OCI-LY7 (cell line): ENCODE results near the gene DSCAM. TPM values are rescaled to one million over a fixed set of nuclear protein-coding genes. Genes with fewer than 3 reads are reported as not detected.

Source experiments
- BruUV-seq: library from RNA; stranded (reverse); fragments of 400-500 nt; replicated peaks from 2 replicates; lab custom pipeline; 2021; lab: Mats Ljungman, UMichigan
- CTCF ChIA-PET: fragments of 300-600 bp; sonication (Branson Sonifier 250); formaldehyde crosslinking; loops from one replicate; lab custom pipeline; 2022; ENCODE audit warnings: antibody characterized with exemption; ENCODE audit not compliant: unreplicated experiment; lab: Charles Lee
- POLR2A ChIA-PET: fragments of 300-600 bp; sonication (Branson Sonifier 250); formaldehyde crosslinking; loops from one replicate; lab custom pipeline; 2022; ENCODE audit warnings: antibody characterized with exemption; lab: Charles Lee
- DNase-seq: peaks from one replicate; pipeline ENCODE4 v3.0.0-alpha.2; 2015; ENCODE audit warnings: low spot score
- H2AFZ ChIP-seq: fragments of 200-600 bp; sonication (generic), shearing (Covaris generic); 2 replicates; pipeline ENCODE4 v1.6.1; 2014; ENCODE audit warnings: mild to moderate bottlenecking, antibody characterized with exemption, low read length, moderate library complexity
- H3K27ac ChIP-seq: fragments of 200-600 bp; sonication (generic); 2 replicates; pipeline ENCODE4 v1.5.1; 2014; ENCODE audit warnings: mixed run types, low read depth, mild to moderate bottlenecking, moderate library complexity, low read length, inconsistent platforms; ENCODE audit not compliant: poor library complexity, severe bottlenecking
- H3K36me3 ChIP-seq: fragments of 200-600 bp; sonication (generic); 2 replicates; pipeline ENCODE4 v1.6.1; 2014; ENCODE audit warnings: mild to moderate bottlenecking, antibody characterized with exemption, low read length, moderate library complexity, mixed read lengths; ENCODE audit not compliant: insufficient read depth
- H3K4me1 ChIP-seq: fragments of 200-600 bp; sonication (generic); 2 replicates; pipeline ENCODE4 v1.5.1; 2014; ENCODE audit warnings: mild to moderate bottlenecking, low read length; ENCODE audit not compliant: insufficient read depth, poor library complexity, severe bottlenecking
- H3K4me2 ChIP-seq: fragments of 200-600 bp; sonication (generic); 2 replicates; pipeline ENCODE4 v1.6.1; 2014; ENCODE audit warnings: mild to moderate bottlenecking, low read length
- H3K4me3 ChIP-seq: fragments of 200-600 bp; sonication (generic); 2 replicates; pipeline ENCODE4 v1.5.1; 2014; ENCODE audit warnings: mild to moderate bottlenecking, low read depth, low read length; ENCODE audit not compliant: poor library complexity, severe bottlenecking
- H3K79me2 ChIP-seq: fragments of 200-600 bp; sonication (generic); 2 replicates; pipeline ENCODE4 v1.6.1; 2016; ENCODE audit warnings: low read depth, mild to moderate bottlenecking, low read length, moderate library complexity, mixed read lengths; ENCODE audit not compliant: insufficient read depth
- H3K9me2 ChIP-seq: fragments of 200-600 bp; sonication (generic); 2 replicates; pipeline ENCODE4 v1.6.1; 2016; ENCODE audit warnings: mild to moderate bottlenecking, low read length, mixed read lengths; ENCODE audit not compliant: insufficient read depth
- H3K9me3 ChIP-seq: fragments of 200-600 bp; sonication (generic); 2 replicates; pipeline ENCODE4 v1.6.1; 2014; ENCODE audit warnings: mild to moderate bottlenecking, mixed run types, low read length, mixed read lengths
- H4K20me1 ChIP-seq: fragments of 200-600 bp; sonication (generic); 2 replicates; pipeline ENCODE4 v1.6.1; 2014; ENCODE audit warnings: mild to moderate bottlenecking, antibody characterized with exemption, low read length, moderate library complexity, mixed read lengths; ENCODE audit not compliant: insufficient read depth
- EZH2phosphoT487 ChIP-seq: fragments of 200-600 bp; sonication (generic); IDR thresholded peaks from 2 replicates; pipeline ENCODE4 v1.6.1; 2018; ENCODE audit warnings: low read depth, borderline replicate concordance, mild to moderate bottlenecking, mixed run types, antibody characterized with exemption, low read length, moderate library complexity, mixed read lengths
- intact Hi-C: fragments of 100-400 bp; cut with micrococcal nuclease; formaldehyde crosslinking; loops from one replicate; pipeline ENCODE4 v1.10.0; 2022; ENCODE audit not compliant: unreplicated experiment
- total RNA-seq, 2 experiments: library from RNA; depleted of rRNA in 1 of 2; stranded (reverse); fragments of >200 nt in 1 of 2; shearing (Covaris generic) in 1 of 2; gene quantifications; 2 replicates each; pipeline ENCODE4 v1.2.3, GENCODE V29; 2014 to 2022
- TF ChIP-seq, protein P1 (sequence below): fragments of 200-600 bp; sonication (generic); conservative IDR thresholded peaks from 2 replicates; pipeline ENCODE4 v1.5.1; 2014; ENCODE audit warnings: mild to moderate bottlenecking, antibody characterized with exemption, low read length, moderate library complexity, mixed read lengths

Gene DSCAM
- total RNA-seq, 2 experiments from 2014 or later = not detected

- Histone ChIP-seq H3K4me2 (no peak overlapping the region), H3K9me3 (0 out of 2 replicates have a peak, but pooled peaks cover 3% of the 10 kb centered on the region), H3K27ac (no peak overlapping the region), H3K9me2 (no peaks in the 10 kb centered on the region), H3K4me1 (no peaks in the 10 kb centered on the region), H3K36me3 (no peaks in the 10 kb centered on the region), H3K4me3 (no peak overlapping the region), H3K79me2 (no peaks in the 10 kb centered on the region), H2AFZ (no peak overlapping the region), H4K20me1 (no peaks in the 10 kb centered on the region)
- POLR2A ChIA-PET = no interaction called here
- DNase-seq = no peak
- no TSS peak for BruUV-seq
- CTCF ChIA-PET = no interaction called here
- intact Hi-C loops = no loop called here
- TF ChIP-seq, protein P1, sequence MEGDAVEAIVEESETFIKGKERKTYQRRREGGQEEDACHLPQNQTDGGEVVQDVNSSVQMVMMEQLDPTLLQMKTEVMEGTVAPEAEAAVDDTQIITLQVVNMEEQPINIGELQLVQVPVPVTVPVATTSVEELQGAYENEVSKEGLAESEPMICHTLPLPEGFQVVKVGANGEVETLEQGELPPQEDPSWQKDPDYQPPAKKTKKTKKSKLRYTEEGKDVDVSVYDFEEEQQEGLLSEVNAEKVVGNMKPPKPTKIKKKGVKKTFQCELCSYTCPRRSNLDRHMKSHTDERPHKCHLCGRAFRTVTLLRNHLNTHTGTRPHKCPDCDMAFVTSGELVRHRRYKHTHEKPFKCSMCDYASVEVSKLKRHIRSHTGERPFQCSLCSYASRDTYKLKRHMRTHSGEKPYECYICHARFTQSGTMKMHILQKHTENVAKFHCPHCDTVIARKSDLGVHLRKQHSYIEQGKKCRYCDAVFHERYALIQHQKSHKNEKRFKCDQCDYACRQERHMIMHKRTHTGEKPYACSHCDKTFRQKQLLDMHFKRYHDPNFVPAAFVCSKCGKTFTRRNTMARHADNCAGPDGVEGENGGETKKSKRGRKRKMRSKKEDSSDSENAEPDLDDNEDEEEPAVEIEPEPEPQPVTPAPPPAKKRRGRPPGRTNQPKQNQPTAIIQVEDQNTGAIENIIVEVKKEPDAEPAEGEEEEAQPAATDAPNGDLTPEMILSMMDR = no peak
- TF ChIP-seq EZH2phosphoT487 = no peak
Measured at GRCh38 chr21:40166291-40166843, 680.6 kb downstream of the DSCAM start.

DNA sequence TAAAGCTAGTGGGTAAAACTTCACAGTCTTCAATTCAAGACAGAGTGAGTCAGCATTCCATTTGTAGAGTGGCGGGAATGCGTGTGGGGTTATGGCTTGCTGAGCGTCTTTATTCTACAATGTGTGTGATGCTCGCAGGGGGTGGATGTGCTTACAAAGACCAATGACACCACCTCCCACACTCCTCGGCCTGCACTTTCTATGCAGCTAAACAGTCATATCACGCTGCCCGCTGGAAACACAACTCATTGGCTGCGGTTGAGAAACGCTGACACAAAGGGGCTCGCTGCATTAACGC lies 681.2 kb downstream of the DSCAM start:
- Histone ChIP-seq H3K9me2 (no peaks in the 10 kb centered on the region), H3K27ac (no peak overlapping the region), H3K79me2 (no peaks in the 10 kb centered on the region), H3K9me3 (0 out of 2 replicates have a peak, but pooled peaks cover 3% of the 10 kb centered on the region), H3K4me2 (no peak overlapping the region), H3K36me3 (no peaks in the 10 kb centered on the region), H4K20me1 (no peaks in the 10 kb centered on the region), H3K4me1 (no peaks in the 10 kb centered on the region), H3K4me3 (no peak overlapping the region), H2AFZ (no peak overlapping the region)
- ChIA-PET POLR2A (interaction anchor here (0.7 kb wide), 1 partner anchor 411 kb away, joined by 3 read pairs; no protein-coding TSS in a partner anchor), CTCF (no interaction called here)
- TF ChIP-seq EZH2phosphoT487 = no peak
- TF ChIP-seq, protein P1 = no peak
- intact Hi-C loops = no loop called here
- BruUV-seq = no TSS peak
- no peak for DNase-seq
